Gastrocnemius medialis (tissue), 4 donors: Measurements from ENCODE around the gene SPTBN1.
A peak's percentile ranks its signal among the peaks of the same experiment; 100 is the strongest.

Experiments used
- POLR2A ChIP-seq, 2 donors: fragments of 450-650 bp; IDR thresholded peaks; one replicate each; pipeline ENCODE4 v1.6.1; 2017; ENCODE audit warnings: antibody characterized with exemption in 2 of 2, mild to moderate bottlenecking in 2 of 2, moderate library complexity in 2 of 2
- TF ChIP-seq, protein P1 (sequence below), 5 experiments: fragments of 450-650 bp in 3 of 5; fragments of 200-600 bp in 2 of 5; sonication (generic) in 2 of 5; IDR thresholded peaks in 4 of 5; conservative IDR thresholded peaks in 1 of 5; 1 replicate in 4 of 5; 2 replicates in 1 of 5; pipeline ENCODE4 v1.5.1; 2016 to 2019; ENCODE audit warnings: antibody characterized with exemption in 5 of 5, mild to moderate bottlenecking in 3 of 5, moderate library complexity in 3 of 5

DNA sequence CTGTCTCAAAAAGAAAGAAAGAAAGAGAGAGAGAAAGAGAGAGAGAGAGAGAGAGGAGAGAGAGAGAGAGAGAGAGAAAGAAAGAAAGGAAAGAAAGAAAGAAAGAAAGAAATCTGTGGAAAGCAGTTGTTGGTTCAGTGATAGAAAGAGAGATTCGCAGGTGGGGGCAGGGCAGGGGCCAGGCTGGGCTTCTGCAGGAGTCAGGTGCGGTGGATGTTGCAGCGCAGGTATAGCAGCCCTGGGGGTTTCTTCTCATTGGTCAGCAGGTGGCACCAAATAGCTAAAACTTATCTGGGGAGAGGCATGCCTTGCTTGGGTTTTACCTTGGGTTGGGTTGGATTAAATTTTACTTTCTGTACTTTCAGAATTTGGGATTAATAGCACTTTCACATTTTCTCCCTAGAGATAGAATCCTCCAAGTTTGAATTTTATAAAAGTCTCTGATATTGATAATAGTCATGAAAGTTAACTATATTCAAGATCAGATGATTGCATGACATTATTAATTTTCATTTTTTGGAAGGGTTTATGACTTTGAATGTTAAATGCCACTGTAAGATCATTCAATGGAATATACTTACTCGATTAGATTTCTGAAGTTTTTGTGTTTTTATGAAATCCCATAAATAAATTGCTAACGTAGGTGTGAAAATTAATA lies 66.6 kb downstream of the SPTBN1 start:
- TF ChIP-seq, protein P1, sequence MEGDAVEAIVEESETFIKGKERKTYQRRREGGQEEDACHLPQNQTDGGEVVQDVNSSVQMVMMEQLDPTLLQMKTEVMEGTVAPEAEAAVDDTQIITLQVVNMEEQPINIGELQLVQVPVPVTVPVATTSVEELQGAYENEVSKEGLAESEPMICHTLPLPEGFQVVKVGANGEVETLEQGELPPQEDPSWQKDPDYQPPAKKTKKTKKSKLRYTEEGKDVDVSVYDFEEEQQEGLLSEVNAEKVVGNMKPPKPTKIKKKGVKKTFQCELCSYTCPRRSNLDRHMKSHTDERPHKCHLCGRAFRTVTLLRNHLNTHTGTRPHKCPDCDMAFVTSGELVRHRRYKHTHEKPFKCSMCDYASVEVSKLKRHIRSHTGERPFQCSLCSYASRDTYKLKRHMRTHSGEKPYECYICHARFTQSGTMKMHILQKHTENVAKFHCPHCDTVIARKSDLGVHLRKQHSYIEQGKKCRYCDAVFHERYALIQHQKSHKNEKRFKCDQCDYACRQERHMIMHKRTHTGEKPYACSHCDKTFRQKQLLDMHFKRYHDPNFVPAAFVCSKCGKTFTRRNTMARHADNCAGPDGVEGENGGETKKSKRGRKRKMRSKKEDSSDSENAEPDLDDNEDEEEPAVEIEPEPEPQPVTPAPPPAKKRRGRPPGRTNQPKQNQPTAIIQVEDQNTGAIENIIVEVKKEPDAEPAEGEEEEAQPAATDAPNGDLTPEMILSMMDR (IDR thresholded peaks at IDR 0.05 in 4 of 5, conservative IDR thresholded peaks at IDR 0.05 in 1 of 5) = peak; percentile 48 to 63 (median 55)
- TF ChIP-seq POLR2A (IDR thresholded peaks at IDR 0.05) = no peak
